HG03196 (cell line): ENCODE results near the gene FAF1.
"Not testable (repeated sequence)": the region's sequence is repeated elsewhere in the genome, so short reads cannot be mapped to it uniquely, and the experiment has no call there.

Experiments used
- ATAC-seq: cut with Tn5 transposase; IDR thresholded peaks from one replicate; pipeline ENCODE4 v1.9.1; 2021; ENCODE audit not compliant: unreplicated experiment

Gene FAF1

GRCh38 chr1:50858761-50859160, 101.3 kb downstream of the FAF1 start:
- no peak for ATAC-seq

GRCh38 chr1:50857702-50858101, 102.4 kb downstream of the FAF1 start:
- ATAC-seq = no peak

- no peak for ATAC-seq
Observed at GRCh38 chr1:50853325-50853724, 106.7 kb downstream of the FAF1 start.

DNA sequence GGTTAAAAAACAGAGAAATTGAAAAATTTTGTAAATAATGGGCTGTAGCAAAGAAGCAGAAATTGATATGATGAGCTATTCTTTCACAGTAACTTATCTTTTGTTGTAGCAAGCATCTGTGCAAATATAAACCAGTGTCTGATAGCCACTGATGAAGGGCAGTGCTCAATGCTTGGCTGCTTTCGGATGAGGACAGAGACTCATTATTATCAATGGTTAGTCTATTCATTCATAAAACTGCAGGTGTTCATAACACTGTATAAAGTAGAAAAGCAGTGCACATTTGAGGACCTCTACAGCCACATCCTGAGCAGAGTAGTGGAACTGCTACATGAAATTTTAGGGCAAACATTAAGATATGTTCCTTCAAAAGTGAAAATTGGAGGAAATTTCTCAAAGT, 107.2 kb downstream of the FAF1 start:
- ATAC-seq = no peak

DNA sequence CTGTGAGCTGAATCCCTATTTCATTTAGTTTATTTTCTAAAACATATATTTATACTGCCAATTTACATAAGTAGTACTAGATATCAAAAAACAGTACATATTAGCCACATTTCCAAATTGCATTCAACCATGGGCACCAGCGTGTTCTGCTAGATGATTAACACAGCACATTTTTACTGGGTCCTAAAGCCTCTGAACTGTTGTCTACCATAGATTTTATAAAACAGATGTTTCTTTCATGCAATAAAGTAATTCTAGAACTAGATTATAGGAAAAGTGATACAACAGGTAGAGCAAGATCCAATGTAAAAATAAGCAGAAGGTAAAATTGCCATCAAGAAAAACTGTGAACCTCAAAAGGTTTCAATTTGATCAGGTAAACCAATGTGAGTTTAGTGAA, 108.6 kb downstream of the FAF1 start:
- no peak for ATAC-seq

DNA sequence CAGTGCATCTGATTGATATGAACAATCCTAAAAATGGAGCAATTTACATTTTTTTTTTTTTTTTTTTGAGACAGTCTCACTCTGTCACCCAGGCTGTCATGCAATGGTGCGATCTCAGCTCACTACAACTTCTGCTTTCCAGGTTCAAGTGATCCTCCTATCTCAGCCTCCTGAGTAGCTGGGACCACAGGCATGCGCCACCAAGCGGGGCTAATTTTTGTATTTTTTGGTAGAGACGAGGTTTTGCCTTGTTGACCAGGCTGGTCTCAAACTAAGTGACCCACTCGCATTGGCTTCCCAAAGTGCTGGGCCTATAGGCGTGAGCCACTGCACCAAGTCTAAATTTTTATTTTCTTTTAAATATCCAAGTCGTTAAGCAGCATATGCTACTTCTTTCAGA, 109.0 kb downstream of the FAF1 start:
- ATAC-seq = no peak

GRCh38 chr1:50847303-50847702, 112.8 kb downstream of the FAF1 start:
- no peak for ATAC-seq

- ATAC-seq = no peak
Observed at GRCh38 chr1:50846224-50846839, 113.7 kb downstream of the FAF1 start.

DNA sequence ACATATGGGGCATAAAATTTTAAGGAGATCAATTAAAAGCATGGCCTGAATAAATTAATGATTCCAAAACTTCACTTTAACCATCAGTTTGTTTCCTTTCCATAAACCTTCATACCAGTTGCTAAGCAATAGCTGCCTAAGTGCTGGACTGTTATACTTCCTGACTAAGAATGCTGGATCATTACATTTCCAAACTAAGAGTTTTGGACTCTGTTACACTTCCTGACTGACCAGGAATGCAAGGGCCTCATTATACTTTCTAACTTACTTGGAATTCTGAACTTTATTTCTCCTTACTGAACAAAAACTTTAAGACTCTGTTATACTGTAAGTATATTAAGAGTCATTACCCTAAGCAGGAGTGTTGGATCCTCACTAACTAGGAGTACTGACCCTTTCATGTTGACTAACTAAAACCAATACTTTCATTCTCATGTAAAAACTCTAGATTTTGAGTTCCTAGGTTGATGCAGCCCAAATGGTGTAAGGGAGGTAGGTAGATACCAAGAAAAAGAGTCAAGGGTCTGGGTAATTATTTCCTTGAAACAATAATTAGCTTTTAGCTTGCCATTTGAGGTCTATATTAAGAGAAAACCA, 118.2 kb downstream of the FAF1 start:
- no peak for ATAC-seq

DNA sequence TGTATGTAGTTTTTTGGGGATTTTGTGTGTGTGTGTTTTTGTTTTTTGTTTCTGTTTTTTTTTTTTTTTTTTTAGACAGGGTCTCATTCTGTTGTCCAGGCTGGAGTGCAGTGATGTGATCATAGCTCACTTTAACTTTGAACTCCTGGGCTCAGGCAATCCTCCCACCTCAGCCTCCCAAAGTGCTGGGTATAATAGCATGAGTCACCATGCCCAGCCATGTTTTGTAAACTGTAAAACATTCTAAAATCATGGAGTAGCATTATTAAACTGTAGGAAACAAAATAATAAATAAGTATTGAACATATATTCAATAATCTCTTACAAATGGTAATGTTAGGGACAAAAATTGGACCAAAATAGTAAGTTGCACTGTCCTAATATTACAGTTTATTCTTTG, 124.0 kb downstream of the FAF1 start:
- ATAC-seq = no peak

GRCh38 chr1:50833216-50833615, 126.9 kb downstream of the FAF1 start:
- ATAC-seq = no peak

DNA sequence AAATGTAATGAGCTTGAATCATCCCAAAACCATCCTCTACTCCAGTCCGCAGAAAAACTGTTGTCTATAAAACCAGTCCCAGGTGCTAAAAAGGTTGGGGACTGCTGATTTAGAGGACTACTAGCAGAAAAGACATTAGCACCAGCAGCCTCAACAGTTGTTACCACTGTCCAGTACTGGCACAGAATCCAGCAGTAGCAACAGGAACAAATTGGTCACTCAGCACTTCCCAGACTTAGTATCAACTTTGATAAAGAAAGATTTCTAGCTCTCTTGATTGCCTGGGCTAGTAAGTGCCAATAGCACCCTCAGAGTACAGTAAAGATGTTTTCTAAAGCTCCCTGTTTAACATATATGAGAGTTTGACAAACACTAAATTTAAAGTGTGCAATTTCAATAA, 127.9 kb downstream of the FAF1 start:
- ATAC-seq = no peak

DNA sequence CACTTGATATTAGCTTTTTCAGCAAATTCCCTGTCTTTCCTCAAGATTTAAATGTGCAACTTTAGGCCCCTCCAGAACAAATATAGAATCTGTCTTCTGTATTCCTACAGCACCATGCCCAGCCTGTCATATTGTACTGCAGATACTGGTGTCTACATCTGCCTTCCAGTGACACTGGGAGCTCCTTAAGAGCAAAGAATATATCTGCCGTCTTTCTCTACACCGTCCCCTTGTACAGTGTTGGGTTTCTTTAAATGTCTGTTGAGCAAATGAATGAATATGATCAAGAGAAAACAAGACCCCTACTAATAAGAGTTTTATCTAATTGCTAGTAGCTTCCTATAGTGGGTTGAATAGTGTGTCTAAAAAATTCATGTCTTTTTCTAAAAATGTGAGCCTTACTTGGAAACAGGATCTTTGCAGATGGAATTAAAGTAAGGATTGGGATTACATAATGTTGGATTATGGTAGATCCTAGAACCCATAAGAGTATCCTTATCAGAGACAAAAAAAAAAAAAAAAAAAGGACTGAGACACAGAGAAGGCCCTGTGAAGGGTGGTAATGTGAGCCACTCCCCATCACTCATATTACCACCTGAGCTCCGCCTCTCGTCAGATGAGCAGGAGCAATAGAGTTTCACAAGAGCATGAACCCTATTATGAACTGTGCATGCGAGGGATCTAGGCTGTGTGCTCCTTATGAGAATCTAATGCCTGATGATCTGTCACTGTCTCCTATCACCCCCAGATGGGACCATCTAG, 128.6 kb downstream of the FAF1 start:
- ATAC-seq = no peak

GRCh38 chr1:50830621-50831020, 129.4 kb downstream of the FAF1 start:
- no peak for ATAC-seq

DNA sequence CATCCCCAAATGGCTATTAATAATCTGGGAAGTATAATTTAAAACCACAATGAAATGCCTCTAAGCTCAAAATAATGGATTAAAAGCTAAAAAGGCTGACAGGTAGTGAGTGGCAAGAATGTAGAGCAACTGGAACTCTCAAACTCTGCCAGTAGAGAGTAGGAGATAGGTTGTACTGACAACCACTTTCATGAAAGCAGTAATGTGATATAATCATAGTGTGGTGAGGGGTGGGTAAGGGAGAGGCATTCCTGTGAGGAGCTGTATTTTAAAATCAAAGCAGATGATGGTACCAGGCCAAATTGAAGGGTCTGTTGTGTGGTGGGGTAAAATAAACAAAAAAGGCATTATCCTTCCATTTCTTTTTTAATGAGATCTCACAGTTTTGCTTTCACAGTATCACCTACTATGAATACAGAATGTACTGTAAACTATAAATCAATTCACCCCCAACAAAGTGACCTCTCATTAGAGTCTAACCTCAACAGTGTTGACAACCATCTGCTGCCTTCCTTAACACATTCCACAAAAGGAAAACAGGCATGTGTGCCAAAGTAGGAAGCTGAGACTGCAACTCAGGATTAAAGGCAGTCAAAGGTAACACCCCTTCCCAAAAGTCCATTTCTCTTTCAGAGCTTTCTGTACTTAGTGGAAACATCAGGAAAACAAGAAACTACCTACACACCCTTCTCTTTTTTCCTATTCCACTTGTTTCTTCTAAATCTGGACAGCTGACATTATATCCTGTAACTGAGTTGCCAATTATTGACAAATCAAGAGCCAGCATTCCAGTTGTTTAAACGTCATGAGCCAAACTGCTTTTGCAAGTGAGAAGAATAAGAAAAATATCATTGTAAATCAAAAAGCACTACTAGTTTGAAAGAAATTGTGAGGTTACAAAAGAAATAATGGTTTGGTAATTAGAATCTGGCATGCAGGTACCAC, 130.8 kb downstream of the FAF1 start:
- ATAC-seq = no peak

GRCh38 chr1:50827546-50827945, 132.5 kb downstream of the FAF1 start:
- no peak for ATAC-seq

- ATAC-seq = not testable (repeated sequence)
Observed at GRCh38 chr1:50826792-50827191, 133.3 kb downstream of the FAF1 start.

GRCh38 chr1:50822035-50822776, 137.9 kb downstream of the FAF1 start:
- ATAC-seq = no peak

- no peak for ATAC-seq
Observed at GRCh38 chr1:50820545-50820944, 139.5 kb downstream of the FAF1 start.

DNA sequence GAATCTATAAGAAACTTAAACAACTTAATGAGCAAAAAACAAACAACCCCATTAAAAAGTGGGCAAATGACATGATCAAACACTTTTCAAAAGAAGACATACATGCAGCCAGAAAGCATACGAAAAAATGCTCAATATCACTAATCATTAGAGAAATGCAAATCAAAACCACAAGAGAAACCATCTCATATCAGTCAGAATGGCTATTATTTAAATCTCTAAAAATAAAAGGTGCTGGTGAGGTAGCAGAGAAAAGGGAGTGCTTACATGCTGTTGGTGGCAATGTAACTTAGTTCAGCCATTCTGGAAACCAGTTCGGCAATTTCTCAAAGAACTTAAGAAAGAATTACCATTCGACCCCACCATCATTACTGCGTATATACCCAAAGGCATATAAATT, 147.7 kb downstream of the FAF1 start:
- no peak for ATAC-seq

DNA sequence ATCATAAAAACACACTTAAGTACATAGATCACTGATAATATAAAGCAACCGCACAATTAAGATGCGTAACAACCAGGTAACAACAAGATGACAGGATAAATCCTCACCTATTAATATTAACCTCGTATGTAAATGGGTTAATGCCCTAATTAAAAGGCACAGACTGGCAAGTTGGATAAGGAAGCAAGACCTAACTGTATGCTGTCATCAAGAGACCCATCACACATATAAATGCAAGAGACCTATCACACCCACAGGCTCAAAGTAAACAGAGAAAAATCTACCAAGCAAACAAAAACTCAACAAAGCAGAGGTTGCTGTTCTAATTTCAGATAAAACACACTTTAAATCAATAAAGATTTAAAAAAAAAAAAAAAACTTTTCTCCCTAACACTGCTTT, 151.8 kb downstream of the FAF1 start:
- no peak for ATAC-seq
